ENCODE measurements around the gene PLTP.

DNA sequence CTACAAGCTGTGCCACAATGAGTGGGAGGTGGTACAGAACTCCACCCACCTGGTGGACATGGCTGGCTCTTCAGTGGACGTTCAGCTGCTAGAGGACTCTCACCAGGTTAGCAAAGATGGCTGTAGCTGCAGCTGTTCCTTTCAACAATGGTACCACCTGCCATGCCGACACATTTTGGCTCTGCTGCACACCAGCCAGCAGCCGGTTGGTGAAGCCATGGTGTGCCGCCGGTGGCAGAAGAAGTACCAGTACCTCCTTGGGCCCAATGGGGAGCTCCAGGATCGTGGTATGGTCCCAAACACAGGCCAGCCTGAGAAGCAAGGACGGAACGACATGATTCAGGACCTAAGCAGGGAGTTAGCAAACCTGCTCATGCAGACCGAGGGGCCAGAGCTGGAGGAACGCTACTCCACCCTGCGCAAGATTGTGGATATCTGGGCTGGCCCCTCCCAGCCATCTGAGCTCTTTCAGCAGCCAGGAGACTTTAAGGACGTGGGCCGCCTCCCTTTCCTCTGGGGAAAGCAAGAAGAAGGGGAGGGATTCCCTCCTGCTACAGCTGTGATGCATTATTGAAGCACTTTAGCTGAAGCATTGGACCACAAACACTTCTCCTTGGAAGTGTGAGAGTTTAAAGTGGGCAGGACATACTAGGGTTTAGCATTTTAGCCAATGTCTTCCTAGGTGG lies 33.7 kb downstream of the PLTP start:
- TF ChIP-seq EZH2phosphoT487 (IDR thresholded peaks at IDR 0.05; ENCODE audit: borderline replicate concordance, low read length), result no peak
- TF ChIP-seq, protein P1, sequence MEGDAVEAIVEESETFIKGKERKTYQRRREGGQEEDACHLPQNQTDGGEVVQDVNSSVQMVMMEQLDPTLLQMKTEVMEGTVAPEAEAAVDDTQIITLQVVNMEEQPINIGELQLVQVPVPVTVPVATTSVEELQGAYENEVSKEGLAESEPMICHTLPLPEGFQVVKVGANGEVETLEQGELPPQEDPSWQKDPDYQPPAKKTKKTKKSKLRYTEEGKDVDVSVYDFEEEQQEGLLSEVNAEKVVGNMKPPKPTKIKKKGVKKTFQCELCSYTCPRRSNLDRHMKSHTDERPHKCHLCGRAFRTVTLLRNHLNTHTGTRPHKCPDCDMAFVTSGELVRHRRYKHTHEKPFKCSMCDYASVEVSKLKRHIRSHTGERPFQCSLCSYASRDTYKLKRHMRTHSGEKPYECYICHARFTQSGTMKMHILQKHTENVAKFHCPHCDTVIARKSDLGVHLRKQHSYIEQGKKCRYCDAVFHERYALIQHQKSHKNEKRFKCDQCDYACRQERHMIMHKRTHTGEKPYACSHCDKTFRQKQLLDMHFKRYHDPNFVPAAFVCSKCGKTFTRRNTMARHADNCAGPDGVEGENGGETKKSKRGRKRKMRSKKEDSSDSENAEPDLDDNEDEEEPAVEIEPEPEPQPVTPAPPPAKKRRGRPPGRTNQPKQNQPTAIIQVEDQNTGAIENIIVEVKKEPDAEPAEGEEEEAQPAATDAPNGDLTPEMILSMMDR (conservative IDR thresholded peaks at IDR 0.05; ENCODE audit: low read depth, low read length), result no peak

Measured in PC-3 (cell line).